Panc1 (cell line): ENCODE data around the gene ADAM10. TPM values are rescaled to one million over a fixed set of nuclear protein-coding genes. Genes with fewer than 3 reads are reported as not detected.

Source experiments
- ATAC-seq: fragments of 200-7000 bp; cut with Tn5 transposase; 2 replicates; pipeline ENCODE4 v1.9.1; 2020; ENCODE audit warnings: mild to moderate bottlenecking, moderate library complexity
- BruUV-seq: library from RNA; stranded (reverse); fragments of 400-500 nt; replicated peaks from 2 replicates; lab custom pipeline; 2021; lab: Mats Ljungman, UMichigan
- CTCF ChIA-PET: fragments of 300-600 bp; sonication (Branson Sonifier 250); formaldehyde crosslinking; loops from one replicate; lab custom pipeline; 2022; ENCODE audit warnings: antibody characterized with exemption; lab: Charles Lee
- POLR2A ChIA-PET: fragments of 300-600 bp; sonication (Branson Sonifier 250); formaldehyde crosslinking; loops from one replicate; lab custom pipeline; 2022; ENCODE audit warnings: antibody characterized with exemption; lab: Charles Lee
- DNase-seq: peaks from one replicate; pipeline ENCODE4 v3.0.0-alpha.2; 2010; ENCODE audit warnings: low read depth, low spot score
- H3K27ac ChIP-seq: 2 replicates; pipeline ENCODE4 v1.5.1; 2011; ENCODE audit warnings: mild to moderate bottlenecking, low read length, inconsistent platforms
- H3K27me3 ChIP-seq: fragments of 200-500 bp; sonication (Bioruptor generic); 2 replicates; pipeline ENCODE4 v1.6.0; 2014; ENCODE audit warnings: low read length, inconsistent platforms; ENCODE audit not compliant: control insufficient read depth, insufficient read depth
- H3K36me3 ChIP-seq: fragments of 200-500 bp; sonication (Bioruptor generic); 2 replicates; pipeline ENCODE4 v1.5.1; 2014; ENCODE audit warnings: inconsistent platforms, mild to moderate bottlenecking, low read length, moderate library complexity; ENCODE audit not compliant: control insufficient read depth, insufficient read depth
- H3K4me1 ChIP-seq: 2 replicates; pipeline ENCODE4 v1.5.1; 2011; ENCODE audit warnings: inconsistent platforms, mild to moderate bottlenecking, low read length, moderate library complexity; ENCODE audit not compliant: control insufficient read depth, insufficient read depth
- H3K4me3 ChIP-seq, 2 experiments: 2 replicates each; pipeline ENCODE4 v1.5.1; 2011 to 2012; ENCODE audit warnings: low read depth in 2 of 2, low read length in 2 of 2, mild to moderate bottlenecking in 2 of 2, inconsistent platforms in 1 of 2, moderate library complexity in 1 of 2
- H3K9me3 ChIP-seq: fragments of 200-500 bp; sonication (Bioruptor generic); 2 replicates; pipeline ENCODE4 v1.5.1; 2014; ENCODE audit warnings: low read depth, mild to moderate bottlenecking, inconsistent platforms, low read length, moderate library complexity; ENCODE audit not compliant: control insufficient read depth, insufficient read depth
- CTCF ChIP-seq: fragments of 450-650 bp; IDR thresholded peaks from 2 replicates; pipeline ENCODE4 v1.5.1; 2017; ENCODE audit warnings: mild to moderate bottlenecking
- POLR2AphosphoS5 ChIP-seq: IDR thresholded peaks from 2 replicates; pipeline ENCODE4 v1.6.1; 2012; ENCODE audit warnings: mild to moderate bottlenecking, low read depth, low read length, moderate library complexity
- REST ChIP-seq, 2 experiments: IDR thresholded peaks; 2 replicates each; pipeline ENCODE4 v1.6.1; 2011 to 2012; ENCODE audit warnings: low read depth in 2 of 2, control low read depth in 1 of 2, low read length in 1 of 2, mild to moderate bottlenecking in 1 of 2, moderate library complexity in 1 of 2; ENCODE audit not compliant: insufficient read depth in 1 of 2
- SIN3A ChIP-seq: IDR thresholded peaks from 2 replicates; pipeline ENCODE4 v1.6.1; 2012; ENCODE audit warnings: low read depth, mild to moderate bottlenecking, low read length, moderate library complexity, borderline replicate concordance; ENCODE audit not compliant: insufficient read depth
- TCF7L2 ChIP-seq: IDR thresholded peaks from 2 replicates; pipeline ENCODE4 v1.6.1; 2011; ENCODE audit warnings: mild to moderate bottlenecking, low read depth, low read length, inconsistent platforms
- in situ Hi-C: cut with HindIII; loops from 2 replicates; pipeline ENCODE4 v1.10.0; 2016; ENCODE audit warnings: low sequenced_read_pairs, low pct_unique_long_range_greater_than_20kb
- intact Hi-C: fragments of 100-400 bp; cut with micrococcal nuclease; formaldehyde crosslinking; loops from one replicate; pipeline ENCODE4 v1.10.0; 2022; ENCODE audit not compliant: unreplicated experiment
- total RNA-seq: library from RNA; stranded (reverse); gene quantifications from one replicate; pipeline ENCODE4 v1.2.1, GENCODE V29; 2021; ENCODE audit not compliant: unreplicated experiment

Gene ADAM10
- total RNA-seq, 1 experiment from 2014 or later, result 176 TPM

DNA sequence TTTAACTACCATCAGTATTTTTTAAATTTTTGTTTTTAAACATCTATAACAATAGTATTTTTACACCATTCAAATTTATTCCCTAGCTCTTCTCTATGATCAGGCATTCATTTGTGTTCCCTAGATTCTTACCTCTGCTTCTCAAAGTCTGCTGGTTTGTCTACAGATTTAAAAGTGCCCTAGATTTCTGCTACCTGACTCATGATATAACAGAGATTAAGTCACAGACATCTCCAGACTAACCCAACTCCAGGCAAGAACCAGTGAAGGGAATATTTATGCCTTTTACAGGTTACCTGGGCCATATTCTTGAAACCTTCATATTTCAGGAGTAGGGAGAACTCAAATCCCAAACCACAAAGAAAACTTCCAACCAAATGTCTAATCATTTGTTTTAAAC lies 38.8 kb downstream of the ADAM10 start:
- no TSS peak for BruUV-seq
- no peak for TF ChIP-seq SIN3A
- Histone ChIP-seq H3K27me3 (no peaks in the 10 kb centered on the region), H3K27ac (no peak overlapping the region), H3K36me3 (no peaks in the 10 kb centered on the region), H3K4me1 (no peaks in the 10 kb centered on the region), H3K9me3 (no peaks in the 10 kb centered on the region), H3K4me3 (no peak overlapping the region)
- CTCF ChIA-PET, result no interaction called here
- POLR2A ChIA-PET, result no interaction called here
- DNase-seq (no peak), ATAC-seq (no peak)
- in situ Hi-C loops, result no loop called here
- intact Hi-C loops, result no loop called here

GRCh38 chr15:58707397-58707796 lies 42.1 kb downstream of the ADAM10 start:
- ATAC-seq (no peak), DNase-seq (no peak)
- ChIA-PET POLR2A (interaction anchor here (0.6 kb wide), 1 partner anchor 36 kb away, joined by 6 read pairs; no protein-coding TSS in a partner anchor), CTCF (no interaction called here)
- Histone ChIP-seq H3K4me1 (no peaks in the 10 kb centered on the region), H3K4me3 (no peak overlapping the region), H3K9me3 (no peaks in the 10 kb centered on the region), H3K27me3 (no peaks in the 10 kb centered on the region), H3K36me3 (no peaks in the 10 kb centered on the region), H3K27ac (no peak overlapping the region)
- BruUV-seq, result no TSS peak
- TF ChIP-seq REST (IDR thresholded peaks at IDR 0.05; ENCODE audit: insufficient read depth in 1 of 2, low read depth in 2 of 2, low read length in 1 of 2) (no peak), CTCF (no peak), TCF7L2 (no peak), SIN3A (no peak), POLR2AphosphoS5 (no peak)
- in situ Hi-C loops, result no loop called here
- intact Hi-C loops, result no loop called here

- Histone ChIP-seq H3K36me3 (no peaks in the 10 kb centered on the region), H3K4me1 (no peaks in the 10 kb centered on the region), H3K27me3 (no peaks in the 10 kb centered on the region), H3K4me3 (no peak overlapping the region), H3K9me3 (no peaks in the 10 kb centered on the region), H3K27ac (no peak overlapping the region)
- intact Hi-C loops, result no loop called here
- TF ChIP-seq SIN3A (no peak), REST (IDR thresholded peaks at IDR 0.05; ENCODE audit: insufficient read depth in 1 of 2, low read depth in 2 of 2, low read length in 1 of 2) (no peak)
- ChIA-PET CTCF (no interaction called here), POLR2A (no interaction called here)
- DNase-seq, result no peak
- ATAC-seq, result no peak
- in situ Hi-C loops, result no loop called here
- no TSS peak for BruUV-seq
Observed at GRCh38 chr15:58705105-58705504, 44.4 kb downstream of the ADAM10 start.
